AG04450 (cell line): ENCODE data around the gene CAPZA3. TPM values are rescaled to one million over a fixed set of nuclear protein-coding genes. Genes with fewer than 3 reads are reported as not detected.
"Not testable (repeated sequence)": the region's sequence is repeated elsewhere in the genome, so short reads cannot be mapped to it uniquely, and the experiment has no call there.

ENCODE experiments used
- CTCF ChIA-PET: fragments of 300-600, 350-600 bp; formaldehyde crosslinking; extraction: SDS; loops from one replicate; lab custom pipeline; 2022; ENCODE audit warnings: antibody characterized with exemption, inconsistent platforms; lab: Charles Lee
- POLR2A ChIA-PET: fragments of 350-600 bp; formaldehyde crosslinking; extraction: SDS; loops from one replicate; lab custom pipeline; 2021; ENCODE audit warnings: antibody characterized with exemption, inconsistent platforms; lab: Yijun Ruan, JAX
- DNase-seq: peaks from one replicate; pipeline ENCODE4 v3.0.0-alpha.2; 2011; ENCODE audit warnings: low read depth, low spot score
- H3K27ac ChIP-seq: one replicate; pipeline ENCODE4 v1.5.1; 2012; ENCODE audit warnings: low read depth, low read length, control low read depth
- H3K27me3 ChIP-seq: one replicate; pipeline ENCODE4 v1.6.0; 2012; ENCODE audit warnings: low read length; ENCODE audit not compliant: control insufficient read depth, insufficient read depth
- H3K4me3 ChIP-seq: 2 replicates; pipeline ENCODE4 v1.5.1; 2011; ENCODE audit warnings: mild to moderate bottlenecking, low read depth, low read length, control low read depth
- H3K9me3 ChIP-seq: 2 replicates; pipeline ENCODE4 v1.5.1; 2012; ENCODE audit warnings: low read length; ENCODE audit not compliant: control insufficient read depth, insufficient read depth
- CTCF ChIP-seq: IDR thresholded peaks from 2 replicates; pipeline ENCODE4 v1.5.1; 2011; ENCODE audit warnings: low read depth, low read length, control low read depth, inconsistent platforms
- polyA plus RNA-seq: library from polyadenylated mRNA; depleted of rRNA; stranded (reverse); fragments of >200 nt; gene quantifications from 2 replicates; pipeline ENCODE4 v1.2.3, GENCODE V29; 2011; rRNA removed

CAPZA3 gene
- polyA plus RNA-seq, 1 experiment: not detected

GRCh38 chr12:18755341-18755740 lies 17.4 kb downstream of the CAPZA3 start:
- Histone ChIP-seq H3K9me3 (no peaks in the 10 kb centered on the region), H3K4me3 (no peak overlapping the region), H3K27me3 (no peaks in the 10 kb centered on the region), H3K27ac (no peak overlapping the region)
- POLR2A ChIA-PET: no interaction called here
- CTCF ChIA-PET: interaction anchor here (1.0 kb wide), 1 partner anchor 431 kb away, joined by 4 read pairs; no protein-coding TSS in a partner anchor
- no peak for TF ChIP-seq CTCF
- DNase-seq: no peak

DNA sequence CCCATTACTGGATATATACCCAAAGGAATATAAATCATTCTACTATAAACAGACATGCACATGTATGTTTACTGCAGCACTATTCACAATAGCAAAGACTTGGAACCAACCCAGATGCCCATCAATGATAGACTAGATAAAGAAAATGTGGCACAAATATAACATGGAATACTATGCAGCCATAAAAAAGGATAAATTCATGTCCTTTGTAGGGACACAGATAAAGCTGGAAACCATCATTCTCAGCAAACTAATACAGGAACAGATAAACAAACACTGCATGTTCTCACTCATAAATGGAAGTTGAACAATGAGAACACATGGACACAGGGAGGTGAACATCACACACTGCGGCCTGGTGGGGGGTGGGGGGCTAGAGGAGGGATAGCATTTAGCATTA lies 28.6 kb downstream of the CAPZA3 start:
- CTCF ChIA-PET, POLR2A ChIA-PET: not testable (repeated sequence)

GRCh38 chr12:18782827-18783226 lies 44.9 kb downstream of the CAPZA3 start:
- DNase-seq: no peak
- H3K27me3 ChIP-seq: no peaks in the 10 kb centered on the region
- ChIA-PET POLR2A (no interaction called here), CTCF (interaction anchor here (0.7 kb wide), 1 partner anchor 21 kb away, joined by 3 read pairs; no protein-coding TSS in a partner anchor)
- H3K9me3 ChIP-seq: peaks cover 3% of the 10 kb centered on the region; the same call in 1 of the 2 replicates
- no peak overlapping the region for H3K27ac ChIP-seq
- no peak overlapping the region for H3K4me3 ChIP-seq
- TF ChIP-seq CTCF: no peak

More for the DNA sequence above, 28.6 kb downstream of the CAPZA3 start:
- H3K27me3 ChIP-seq, DNase-seq, H3K27ac ChIP-seq, H3K4me3 ChIP-seq, H3K9me3 ChIP-seq: not testable (repeated sequence)

DNA sequence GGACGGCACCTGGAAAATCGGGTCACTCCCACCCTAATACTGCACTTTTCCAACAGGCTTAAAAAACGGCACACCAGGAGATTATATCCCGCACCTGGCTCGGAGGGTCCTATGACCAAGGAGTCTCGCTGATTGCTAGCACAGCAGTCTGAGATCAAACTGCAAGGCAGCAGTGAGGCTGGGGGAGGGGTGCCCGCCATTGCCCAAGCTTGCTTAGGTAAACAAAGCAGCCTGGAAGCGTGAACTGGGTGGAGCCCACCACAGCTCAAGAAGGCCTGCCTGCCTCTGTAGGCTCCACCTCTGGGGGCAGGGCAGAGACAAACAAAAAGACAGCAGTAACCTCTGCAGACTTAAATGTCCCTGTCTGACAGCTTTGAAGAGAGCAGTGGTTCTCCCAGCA lies 47.5 kb downstream of the CAPZA3 start:
- CTCF ChIA-PET, H3K27me3 ChIP-seq, H3K9me3 ChIP-seq, H3K27ac ChIP-seq, POLR2A ChIA-PET, DNase-seq, H3K4me3 ChIP-seq: not testable (repeated sequence)

Other genes starting within 250 kb of the CAPZA3 start
- not detected in 2 replicates for gene PLCZ1, start 107 bp upstream of the CAPZA3 start, polyA plus RNA-seq